ENCODE results near the gene HAT1.

The HAT1 gene

DNA sequence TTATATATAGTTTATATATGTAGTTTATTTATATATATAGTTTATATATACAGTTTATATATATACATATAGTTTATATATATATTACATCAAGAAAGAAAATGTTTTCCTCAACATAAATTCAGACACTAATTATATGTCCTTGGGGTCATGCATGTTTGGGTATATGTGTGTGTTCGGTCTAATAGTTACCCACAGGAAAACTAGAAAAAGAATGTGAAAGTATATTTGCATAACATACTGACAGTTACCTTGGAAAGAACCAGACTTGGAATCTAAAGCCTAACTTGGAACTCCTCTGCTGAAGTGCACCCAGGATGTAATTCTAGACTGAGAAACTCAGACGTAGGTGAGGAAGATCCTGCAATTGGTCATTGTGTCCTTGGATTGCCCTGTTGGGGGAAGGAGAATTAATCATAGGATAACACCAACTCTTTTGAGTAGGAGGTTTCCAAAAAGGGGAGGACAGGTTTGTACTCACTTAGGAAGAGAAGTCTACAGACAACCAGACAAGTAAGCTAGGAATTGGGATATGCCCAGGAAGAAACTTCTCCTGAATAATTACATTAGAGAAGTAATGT lies 19.3 kb upstream of the HAT1 start:
- Histone ChIP-seq H2AFZ (ENCODE audit: low read depth, low read length) (no peak overlapping the region), H3K4me1 (ENCODE audit: low read length) (no peaks in the 10 kb centered on the region), H3K4me2 (ENCODE audit: low read length) (no peak overlapping the region), H3K79me2 (ENCODE audit: low read length) (no peaks in the 10 kb centered on the region), H3K9ac (ENCODE audit: low read length) (no peak overlapping the region), H3K27me3 (ENCODE audit: low read depth, low read length) (0 out of 2 replicates have a peak, but pooled peaks cover 6% of the 10 kb centered on the region), H3K4me3 (ENCODE audit: low read length) (no peak overlapping the region), H3K36me3 (replicated peaks; ENCODE audit: low read depth, low read length) (no peaks in the 10 kb centered on the region), H3K27ac (ENCODE audit: low read length) (no peak overlapping the region), H3K9me3 (ENCODE audit: insufficient read depth, low read length) (0 out of 2 replicates have a peak, but pooled peaks cover 4% of the 10 kb centered on the region), H4K20me1 (ENCODE audit: insufficient read depth, low read length) (no peaks in the 10 kb centered on the region)
- TF ChIP-seq, protein P1, sequence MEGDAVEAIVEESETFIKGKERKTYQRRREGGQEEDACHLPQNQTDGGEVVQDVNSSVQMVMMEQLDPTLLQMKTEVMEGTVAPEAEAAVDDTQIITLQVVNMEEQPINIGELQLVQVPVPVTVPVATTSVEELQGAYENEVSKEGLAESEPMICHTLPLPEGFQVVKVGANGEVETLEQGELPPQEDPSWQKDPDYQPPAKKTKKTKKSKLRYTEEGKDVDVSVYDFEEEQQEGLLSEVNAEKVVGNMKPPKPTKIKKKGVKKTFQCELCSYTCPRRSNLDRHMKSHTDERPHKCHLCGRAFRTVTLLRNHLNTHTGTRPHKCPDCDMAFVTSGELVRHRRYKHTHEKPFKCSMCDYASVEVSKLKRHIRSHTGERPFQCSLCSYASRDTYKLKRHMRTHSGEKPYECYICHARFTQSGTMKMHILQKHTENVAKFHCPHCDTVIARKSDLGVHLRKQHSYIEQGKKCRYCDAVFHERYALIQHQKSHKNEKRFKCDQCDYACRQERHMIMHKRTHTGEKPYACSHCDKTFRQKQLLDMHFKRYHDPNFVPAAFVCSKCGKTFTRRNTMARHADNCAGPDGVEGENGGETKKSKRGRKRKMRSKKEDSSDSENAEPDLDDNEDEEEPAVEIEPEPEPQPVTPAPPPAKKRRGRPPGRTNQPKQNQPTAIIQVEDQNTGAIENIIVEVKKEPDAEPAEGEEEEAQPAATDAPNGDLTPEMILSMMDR (IDR thresholded peaks at IDR 0.05; ENCODE audit: low read depth, low read length), result no peak
- TF ChIP-seq EZH2phosphoT487 (IDR thresholded peaks at IDR 0.05; ENCODE audit: low read depth), result no peak

DNA sequence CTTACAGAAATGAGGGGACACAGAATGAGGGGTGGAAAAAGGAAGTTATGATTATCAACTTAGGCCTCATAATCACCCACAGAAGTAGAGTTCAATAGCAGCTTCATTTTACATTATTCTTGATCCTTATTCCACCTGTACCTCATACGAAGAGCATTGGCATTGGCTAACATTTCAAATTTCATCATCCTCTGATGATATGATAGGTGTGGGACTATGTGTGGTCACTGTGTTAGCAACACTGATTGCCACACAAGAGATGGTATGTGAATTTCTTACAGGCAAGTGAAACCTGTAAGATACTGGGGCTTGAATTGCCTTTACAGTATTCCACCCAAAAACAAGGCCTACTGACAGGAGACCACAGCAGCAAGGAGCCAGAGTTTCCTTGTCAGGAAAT lies 14.0 kb upstream of the HAT1 start:
- Histone ChIP-seq H3K4me2 (ENCODE audit: low read length) (no peak overlapping the region), H3K79me2 (ENCODE audit: low read length) (no peaks in the 10 kb centered on the region), H3K27ac (ENCODE audit: low read length) (no peak overlapping the region), H3K4me1 (ENCODE audit: low read length) (no peaks in the 10 kb centered on the region), H3K4me3 (ENCODE audit: low read length) (no peak overlapping the region), H3K36me3 (replicated peaks; ENCODE audit: low read depth, low read length) (no peaks in the 10 kb centered on the region), H3K9ac (ENCODE audit: low read length) (no peak overlapping the region), H3K9me3 (ENCODE audit: insufficient read depth, low read length) (no peaks in the 10 kb centered on the region), H4K20me1 (ENCODE audit: insufficient read depth, low read length) (no peaks in the 10 kb centered on the region), H3K27me3 (ENCODE audit: low read depth, low read length) (0 out of 2 replicates have a peak, but pooled peaks cover 6% of the 10 kb centered on the region), H2AFZ (ENCODE audit: low read depth, low read length) (no peak overlapping the region)
- TF ChIP-seq, protein P1 (IDR thresholded peaks at IDR 0.05; ENCODE audit: low read depth, low read length), result no peak
- TF ChIP-seq EZH2phosphoT487 (IDR thresholded peaks at IDR 0.05; ENCODE audit: low read depth), result no peak

DNA sequence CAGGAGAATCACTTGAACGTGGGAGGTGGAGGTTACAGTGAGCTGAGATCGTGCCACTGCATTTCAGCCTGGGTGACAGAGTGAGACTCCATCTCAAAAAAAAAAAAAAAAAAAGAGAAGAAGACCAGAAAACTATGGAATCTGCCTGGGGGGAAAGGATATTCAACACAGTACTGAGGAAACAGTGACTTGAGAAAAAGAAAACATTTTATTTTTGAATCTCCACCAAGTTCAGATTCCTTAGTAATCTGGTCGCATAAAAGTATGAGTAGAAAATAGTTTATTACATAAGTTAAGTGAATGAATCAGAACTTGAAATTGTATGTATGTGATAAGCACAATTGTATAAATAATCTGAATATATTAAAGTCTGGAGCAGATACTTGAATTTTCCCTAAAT lies 13.0 kb upstream of the HAT1 start:
- no peak for TF ChIP-seq EZH2phosphoT487 (IDR thresholded peaks at IDR 0.05; ENCODE audit: low read depth)
- TF ChIP-seq, protein P1 (IDR thresholded peaks at IDR 0.05; ENCODE audit: low read depth, low read length), result no peak
- H3K4me1 ChIP-seq (ENCODE audit: low read length), result no peaks in the 10 kb centered on the region
- H3K4me2 ChIP-seq (ENCODE audit: low read length), result no peak overlapping the region
- H3K79me2 ChIP-seq (ENCODE audit: low read length), result no peaks in the 10 kb centered on the region
- H3K27ac ChIP-seq (ENCODE audit: low read length), result no peak overlapping the region
- no peaks in the 10 kb centered on the region for H4K20me1 ChIP-seq (ENCODE audit: insufficient read depth, low read length)
- H3K27me3 ChIP-seq (ENCODE audit: low read depth, low read length), result no peaks in the 10 kb centered on the region
- H3K4me3 ChIP-seq (ENCODE audit: low read length), result no peak overlapping the region
- no peak overlapping the region for H3K9ac ChIP-seq (ENCODE audit: low read length)
- H3K36me3 ChIP-seq (replicated peaks; ENCODE audit: low read depth, low read length), result no peaks in the 10 kb centered on the region
- H2AFZ ChIP-seq (ENCODE audit: low read depth, low read length), result no peak overlapping the region
- H3K9me3 ChIP-seq (ENCODE audit: insufficient read depth, low read length), result no peaks in the 10 kb centered on the region

DNA sequence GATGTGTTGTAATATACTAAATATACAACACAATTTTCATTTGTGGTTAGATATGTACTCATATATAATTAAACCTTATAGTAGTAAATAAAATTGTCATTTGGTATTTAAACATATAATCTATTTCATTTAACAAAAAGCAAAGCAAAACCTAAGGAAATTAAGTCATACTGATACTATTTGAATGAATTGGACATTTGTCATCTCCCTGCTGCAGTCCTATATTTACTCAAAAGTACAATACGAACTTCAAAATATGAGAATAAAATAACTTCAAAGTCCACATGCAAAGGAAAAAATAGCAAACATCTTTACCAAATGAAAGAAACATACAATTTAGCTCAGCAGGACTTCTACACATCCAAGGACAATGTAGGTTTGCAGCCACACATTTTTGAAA lies 11.8 kb upstream of the HAT1 start:
- H3K4me1 ChIP-seq (ENCODE audit: low read length), result no peaks in the 10 kb centered on the region
- H3K79me2 ChIP-seq (ENCODE audit: low read length), result no peaks in the 10 kb centered on the region
- no peaks in the 10 kb centered on the region for H3K9me3 ChIP-seq (ENCODE audit: insufficient read depth, low read length)
- no peak overlapping the region for H3K9ac ChIP-seq (ENCODE audit: low read length)
- no peaks in the 10 kb centered on the region for H4K20me1 ChIP-seq (ENCODE audit: insufficient read depth, low read length)
- no peak overlapping the region for H3K4me3 ChIP-seq (ENCODE audit: low read length)
- no peak overlapping the region for H3K27ac ChIP-seq (ENCODE audit: low read length)
- no peak overlapping the region for H3K4me2 ChIP-seq (ENCODE audit: low read length)
- H3K27me3 ChIP-seq (ENCODE audit: low read depth, low read length), result no peaks in the 10 kb centered on the region
- no peak overlapping the region for H2AFZ ChIP-seq (ENCODE audit: low read depth, low read length)
- no peaks in the 10 kb centered on the region for H3K36me3 ChIP-seq (replicated peaks; ENCODE audit: low read depth, low read length)
- TF ChIP-seq, protein P1 (IDR thresholded peaks at IDR 0.05; ENCODE audit: low read depth, low read length), result no peak
- TF ChIP-seq EZH2phosphoT487 (IDR thresholded peaks at IDR 0.05; ENCODE audit: low read depth), result no peak

All from OCI-LY3 (cell line).